ENCODE measurements around the gene PARM1.

- TF ChIP-seq, protein P1, sequence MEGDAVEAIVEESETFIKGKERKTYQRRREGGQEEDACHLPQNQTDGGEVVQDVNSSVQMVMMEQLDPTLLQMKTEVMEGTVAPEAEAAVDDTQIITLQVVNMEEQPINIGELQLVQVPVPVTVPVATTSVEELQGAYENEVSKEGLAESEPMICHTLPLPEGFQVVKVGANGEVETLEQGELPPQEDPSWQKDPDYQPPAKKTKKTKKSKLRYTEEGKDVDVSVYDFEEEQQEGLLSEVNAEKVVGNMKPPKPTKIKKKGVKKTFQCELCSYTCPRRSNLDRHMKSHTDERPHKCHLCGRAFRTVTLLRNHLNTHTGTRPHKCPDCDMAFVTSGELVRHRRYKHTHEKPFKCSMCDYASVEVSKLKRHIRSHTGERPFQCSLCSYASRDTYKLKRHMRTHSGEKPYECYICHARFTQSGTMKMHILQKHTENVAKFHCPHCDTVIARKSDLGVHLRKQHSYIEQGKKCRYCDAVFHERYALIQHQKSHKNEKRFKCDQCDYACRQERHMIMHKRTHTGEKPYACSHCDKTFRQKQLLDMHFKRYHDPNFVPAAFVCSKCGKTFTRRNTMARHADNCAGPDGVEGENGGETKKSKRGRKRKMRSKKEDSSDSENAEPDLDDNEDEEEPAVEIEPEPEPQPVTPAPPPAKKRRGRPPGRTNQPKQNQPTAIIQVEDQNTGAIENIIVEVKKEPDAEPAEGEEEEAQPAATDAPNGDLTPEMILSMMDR (IDR thresholded peaks at IDR 0.05; ENCODE audit: poor library complexity), result no peak
- no peak for TF ChIP-seq EZH2phosphoT487 (IDR thresholded peaks at IDR 0.05; ENCODE audit: low read depth, severe bottlenecking, unreplicated experiment)
Observed at GRCh38 chr4:74962584-74962983, 29.7 kb downstream of the PARM1 start.

Measured in hepatocyte (in vitro differentiated cells).